ENCODE data around the gene FGF12.

FGF12 gene

GRCh38 chr3:192408647-192409200 lies 318.6 kb downstream of the FGF12 start:
- peak; percentile 32 for DNase-seq

- DNase-seq: no peak
Observed at GRCh38 chr3:192408007-192408646, 319.2 kb downstream of the FGF12 start.

- DNase-seq: no peak
Observed at GRCh38 chr3:192399767-192400166, 327.6 kb downstream of the FGF12 start.

- no peak for DNase-seq
Observed at GRCh38 chr3:192397012-192397411, 330.3 kb downstream of the FGF12 start.

GRCh38 chr3:192395506-192395905 lies 331.8 kb downstream of the FGF12 start:
- no peak for DNase-seq

- no peak for DNase-seq
Observed at GRCh38 chr3:192392986-192393385, 334.4 kb downstream of the FGF12 start.

- DNase-seq: no peak
Observed at GRCh38 chr3:192382861-192383260, 344.5 kb downstream of the FGF12 start.

- DNase-seq: no peak
Observed at GRCh38 chr3:192373586-192373985, 353.8 kb downstream of the FGF12 start.

- peak; percentile 50 for DNase-seq
Observed at GRCh38 chr3:192373032-192373431, 354.3 kb downstream of the FGF12 start.

- peak; percentile 99 for DNase-seq
Observed at GRCh38 chr3:192372616-192373015, 354.7 kb downstream of the FGF12 start.

- no peak for DNase-seq
Observed at GRCh38 chr3:192371870-192372400, 355.4 kb downstream of the FGF12 start.

- DNase-seq: no peak
Observed at GRCh38 chr3:192367616-192368015, 359.7 kb downstream of the FGF12 start.

- peak; percentile 26 for DNase-seq
Observed at GRCh38 chr3:192366916-192367315, 360.4 kb downstream of the FGF12 start.

- no peak for DNase-seq
Observed at GRCh38 chr3:192365571-192365970, 361.8 kb downstream of the FGF12 start.

GRCh38 chr3:192364316-192364715 lies 363.0 kb downstream of the FGF12 start:
- no peak for DNase-seq

GRCh38 chr3:192354687-192355086 lies 372.7 kb downstream of the FGF12 start:
- no peak for DNase-seq

- DNase-seq: no peak
Observed at GRCh38 chr3:192352142-192352541, 375.2 kb downstream of the FGF12 start.

GRCh38 chr3:192351441-192351840 lies 375.9 kb downstream of the FGF12 start:
- no peak for DNase-seq

- DNase-seq: no peak
Observed at GRCh38 chr3:192340031-192340430, 387.3 kb downstream of the FGF12 start.

GRCh38 chr3:192339214-192339613 lies 388.1 kb downstream of the FGF12 start:
- no peak for DNase-seq

- no peak for DNase-seq
Observed at GRCh38 chr3:192336286-192336685, 391.1 kb downstream of the FGF12 start.

- DNase-seq: no peak
Observed at GRCh38 chr3:192332386-192333291, 394.7 kb downstream of the FGF12 start.

GRCh38 chr3:192331749-192332385 lies 395.5 kb downstream of the FGF12 start:
- no peak for DNase-seq

Data from NCI-H524 treated with DMSO at 0.1 percent for 48 hours (cell line).